Calu3 (cell line): ENCODE measurements around the gene OXGR1. TPM values are rescaled to one million over a fixed set of nuclear protein-coding genes. Genes with fewer than 3 reads are reported as not detected.

Source experiments
- BruUV-seq: library from RNA; stranded (reverse); fragments of 400-500 nt; replicated peaks from 2 replicates; lab custom pipeline; 2021; lab: Mats Ljungman, UMichigan
- CTCF ChIA-PET: fragments of 300-600 bp; sonication (Branson Sonifier 250); formaldehyde crosslinking; loops from one replicate; lab custom pipeline; 2022; ENCODE audit warnings: antibody characterized with exemption; lab: Charles Lee
- DNase-seq: peaks from one replicate; pipeline ENCODE4 v3.0.0; 2022
- H3K27ac Mint-ChIP-seq: one replicate; pipeline ENCODE4 v1.8.0; 2022; ENCODE audit warnings: mixed read lengths; ENCODE audit not compliant: unreplicated experiment
- H3K27me3 Mint-ChIP-seq: one replicate; pipeline ENCODE4 v1.8.0; 2022; ENCODE audit warnings: mixed read lengths; ENCODE audit not compliant: unreplicated experiment
- H3K36me3 Mint-ChIP-seq: one replicate; pipeline ENCODE4 v1.8.0; 2022; ENCODE audit warnings: mild to moderate bottlenecking, moderate library complexity, mixed read lengths; ENCODE audit not compliant: insufficient read depth, unreplicated experiment
- H3K4me1 Mint-ChIP-seq: one replicate; pipeline ENCODE4 v1.8.0; 2022; ENCODE audit warnings: mild to moderate bottlenecking, low read depth, mixed read lengths; ENCODE audit not compliant: unreplicated experiment
- H3K4me3 Mint-ChIP-seq: one replicate; pipeline ENCODE4 v1.8.0; 2022; ENCODE audit warnings: mild to moderate bottlenecking, low read depth, moderate library complexity, mixed read lengths; ENCODE audit not compliant: unreplicated experiment
- H3K9me3 Mint-ChIP-seq: one replicate; pipeline ENCODE4 v1.8.0; 2022; ENCODE audit warnings: low read depth, mixed read lengths; ENCODE audit not compliant: unreplicated experiment
- CTCF ChIP-seq: fragments of 200-600 bp; IDR thresholded peaks from one replicate; pipeline ENCODE4 v1.8.0; 2022; ENCODE audit warnings: antibody characterized with exemption; ENCODE audit not compliant: unreplicated experiment
- intact Hi-C: fragments of 100-400 bp; cut with micrococcal nuclease; formaldehyde crosslinking; loops from one replicate; pipeline ENCODE4 v1.10.0; 2022; ENCODE audit not compliant: unreplicated experiment
- total RNA-seq: library from RNA; stranded (reverse); gene quantifications from 2 replicates; pipeline ENCODE4 v1.2.3, GENCODE V29; 2022

Gene OXGR1
- total RNA-seq, 1 experiment from 2014 or later: 0.40 TPM

GRCh38 chr13:97019236-97019635, 25.0 kb upstream of the OXGR1 start:
- intact Hi-C loops: loop anchor here (5.0 kb wide), 1 partner anchor 323 kb away; no protein-coding TSS in a partner anchor
- peaks cover 14% of the 10 kb centered on the region for H3K27me3 Mint-ChIP-seq
- no peak overlapping the region for H3K27ac Mint-ChIP-seq
- H3K4me1 Mint-ChIP-seq: no peaks in the 10 kb centered on the region
- TF ChIP-seq CTCF: no peak
- no peaks in the 10 kb centered on the region for H3K36me3 Mint-ChIP-seq
- no peak overlapping the region for H3K4me3 Mint-ChIP-seq
- DNase-seq: no peak
- BruUV-seq: no TSS peak
- H3K9me3 Mint-ChIP-seq: peaks cover 2% of the 10 kb centered on the region
- CTCF ChIA-PET: interaction anchor here (1.5 kb wide), 1 partner anchor 340 kb away, joined by 3 read pairs; no protein-coding TSS in a partner anchor

GRCh38 chr13:97018029-97018819, 23.9 kb upstream of the OXGR1 start:
- Mint-ChIP-seq H3K27me3 (peaks cover 14% of the 10 kb centered on the region), H3K9me3 (peaks cover 2% of the 10 kb centered on the region), H3K4me3 (no peak overlapping the region), H3K4me1 (no peaks in the 10 kb centered on the region), H3K27ac (no peak overlapping the region), H3K36me3 (no peaks in the 10 kb centered on the region)
- peak; percentile 16 for TF ChIP-seq CTCF
- DNase-seq: no peak
- CTCF ChIA-PET: interaction anchor here (1.5 kb wide), 1 partner anchor 341 kb away, joined by 3 read pairs; no protein-coding TSS in a partner anchor
- intact Hi-C loops: loop anchor here (5.0 kb wide), 1 partner anchor 324 kb away; no protein-coding TSS in a partner anchor
- BruUV-seq: no TSS peak

GRCh38 chr13:97017322-97017721, 23.0 kb upstream of the OXGR1 start:
- no peak for DNase-seq
- H3K4me3 Mint-ChIP-seq: no peak overlapping the region
- no peaks in the 10 kb centered on the region for H3K4me1 Mint-ChIP-seq
- intact Hi-C loops: loop anchor here (5.0 kb wide), 1 partner anchor 325 kb away; no protein-coding TSS in a partner anchor
- no peak overlapping the region for H3K27ac Mint-ChIP-seq
- CTCF ChIA-PET: no interaction called here
- no peaks in the 10 kb centered on the region for H3K36me3 Mint-ChIP-seq
- H3K27me3 Mint-ChIP-seq: peaks cover 14% of the 10 kb centered on the region
- peaks cover 2% of the 10 kb centered on the region for H3K9me3 Mint-ChIP-seq
- no peak for TF ChIP-seq CTCF
- no TSS peak for BruUV-seq

- no peaks in the 10 kb centered on the region for H3K36me3 Mint-ChIP-seq
- no peak for DNase-seq
- H3K27me3 Mint-ChIP-seq: peaks cover 7% of the 10 kb centered on the region
- BruUV-seq: no TSS peak
- H3K9me3 Mint-ChIP-seq: peaks cover 2% of the 10 kb centered on the region
- TF ChIP-seq CTCF: no peak
- H3K27ac Mint-ChIP-seq: no peak overlapping the region
- intact Hi-C loops: loop anchor here (5.0 kb wide), 1 partner anchor 326 kb away; no protein-coding TSS in a partner anchor
- CTCF ChIA-PET: no interaction called here
- H3K4me1 Mint-ChIP-seq: no peaks in the 10 kb centered on the region
- no peak overlapping the region for H3K4me3 Mint-ChIP-seq
Observed at GRCh38 chr13:97015661-97016350, 21.5 kb upstream of the OXGR1 start.
